Muscle of leg (tissue), 11 donors: ENCODE results near the gene ARMH3. TPM values are rescaled to one million over a fixed set of nuclear protein-coding genes. Genes with fewer than 3 reads are reported as not detected.

Source experiments
- DNase-seq: peaks from one replicate; pipeline ENCODE4 v3.0.0; 2013
- H3K27ac ChIP-seq: one replicate; pipeline ENCODE4 v1.5.1; 2013; ENCODE audit warnings: mild to moderate bottlenecking, low read length, control low read depth
- H3K27me3 ChIP-seq: one replicate; pipeline ENCODE4 v1.6.1; 2013; ENCODE audit warnings: low read length; ENCODE audit not compliant: control insufficient read depth, insufficient read depth
- H3K36me3 ChIP-seq: one replicate; pipeline ENCODE4 v1.6.1; 2013; ENCODE audit warnings: low read length; ENCODE audit not compliant: control insufficient read depth, insufficient read depth
- H3K4me1 ChIP-seq: one replicate; pipeline ENCODE4 v1.6.1; 2013; ENCODE audit warnings: low read length; ENCODE audit not compliant: control insufficient read depth, insufficient read depth
- H3K4me3 ChIP-seq: one replicate; pipeline ENCODE4 v1.5.1; 2013; ENCODE audit warnings: low read length, control low read depth
- H3K9me3 ChIP-seq: replicated peaks from 2 replicates; pipeline ENCODE4 v1.6.1; 2013; ENCODE audit warnings: low read depth, low read length; ENCODE audit not compliant: control insufficient read depth
- WGBS: methylation state at CpG from one replicate; pipeline ENCODE4 v1.1.5; 2013; ENCODE audit warnings: missing lambda C conversion rate; ENCODE audit not compliant: insufficient coverage; 5-methylcytosine and 5-hydroxymethylcytosine counted together
- polyA plus RNA-seq, 8 donors: library from polyadenylated mRNA; unstranded; fragments of 120-200 nt; gene quantifications; one replicate each; pipeline versions ENCODE4 v1.2.1 to v1.2.3, GENCODE V29; 2013; ENCODE audit warnings: inconsistent platforms in 1 of 8, low replicate concordance in 1 of 8; ENCODE audit not compliant: insufficient read length in 8 of 8, insufficient read depth in 1 of 8
- total RNA-seq: library from RNA; stranded (reverse); fragments of 120-200 nt; gene quantifications from one replicate; pipeline ENCODE4 v1.2.4, GENCODE V29; 2013

ARMH3 gene
- total and polyA plus RNA-seq, 9 donors: 7.1 to 17.0 (median 12.7) TPM

DNA sequence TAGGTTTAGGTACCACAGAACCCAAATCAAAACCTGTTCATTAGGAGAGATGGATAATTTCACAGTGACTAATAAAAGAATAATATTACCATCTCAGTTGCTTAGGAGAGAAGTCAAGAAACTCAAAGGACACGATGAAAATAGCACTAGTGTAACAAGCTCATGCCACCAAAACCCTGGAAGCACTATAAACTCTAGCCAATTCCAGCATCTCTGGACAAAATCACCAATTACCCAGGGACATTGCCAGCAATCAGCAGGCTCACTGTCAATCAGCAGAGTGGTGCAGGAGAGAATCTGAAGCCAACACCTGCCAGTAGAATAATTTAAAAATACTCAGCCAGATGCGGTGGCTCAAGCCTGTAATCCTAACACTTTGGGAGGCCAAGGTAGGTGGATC, 88.9 kb downstream of the ARMH3 start:
- H3K4me3 ChIP-seq: no peak overlapping the region
- no peaks in the 10 kb centered on the region for H3K27me3 ChIP-seq
- peaks cover 33% of the 10 kb centered on the region for H3K36me3 ChIP-seq
- 93% methylated on average over 2 of the region's 2 CpGs for WGBS
- no peaks in the 10 kb centered on the region for H3K9me3 ChIP-seq
- H3K27ac ChIP-seq: no peak overlapping the region
- no peaks in the 10 kb centered on the region for H3K4me1 ChIP-seq
- DNase-seq: no peak

DNA sequence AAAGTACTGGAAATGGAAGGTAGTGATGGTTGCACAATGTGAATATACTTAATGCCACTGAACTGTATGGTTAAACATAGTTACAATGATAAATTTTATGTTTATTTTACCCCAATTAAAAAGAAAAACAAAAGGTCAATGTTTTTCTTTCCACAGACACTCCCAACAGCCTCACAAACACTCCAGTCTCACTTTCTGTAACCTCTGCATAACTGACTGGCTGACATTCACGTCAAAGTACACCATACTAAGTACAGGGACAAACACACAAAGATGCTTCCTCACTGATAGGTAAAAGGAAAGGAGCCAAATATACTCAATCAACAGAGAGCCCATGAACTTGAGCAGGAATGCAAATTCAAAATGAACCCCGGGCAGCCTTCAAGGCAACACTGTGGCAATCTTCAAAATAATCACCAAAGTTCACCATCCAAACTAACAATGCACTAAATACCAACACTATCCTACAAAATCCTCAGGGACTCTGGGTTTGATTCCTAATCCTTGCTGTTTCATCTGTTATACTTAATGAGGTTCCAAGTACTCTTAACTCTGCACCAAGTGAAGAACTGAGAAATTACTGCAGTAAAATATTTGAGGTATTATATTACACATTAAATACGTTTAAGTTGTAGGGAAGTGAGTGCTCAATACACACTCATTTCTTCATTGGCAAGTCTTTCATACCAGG, 90.8 kb downstream of the ARMH3 start:
- Histone ChIP-seq H3K4me1 (no peaks in the 10 kb centered on the region), H3K4me3 (no peak overlapping the region), H3K36me3 (peaks cover 26% of the 10 kb centered on the region), H3K27me3 (no peaks in the 10 kb centered on the region), H3K9me3 (no peaks in the 10 kb centered on the region), H3K27ac (no peak overlapping the region)
- DNase-seq: no peak
- WGBS: 80% methylated on average over 1 of the region's 3 CpGs

DNA sequence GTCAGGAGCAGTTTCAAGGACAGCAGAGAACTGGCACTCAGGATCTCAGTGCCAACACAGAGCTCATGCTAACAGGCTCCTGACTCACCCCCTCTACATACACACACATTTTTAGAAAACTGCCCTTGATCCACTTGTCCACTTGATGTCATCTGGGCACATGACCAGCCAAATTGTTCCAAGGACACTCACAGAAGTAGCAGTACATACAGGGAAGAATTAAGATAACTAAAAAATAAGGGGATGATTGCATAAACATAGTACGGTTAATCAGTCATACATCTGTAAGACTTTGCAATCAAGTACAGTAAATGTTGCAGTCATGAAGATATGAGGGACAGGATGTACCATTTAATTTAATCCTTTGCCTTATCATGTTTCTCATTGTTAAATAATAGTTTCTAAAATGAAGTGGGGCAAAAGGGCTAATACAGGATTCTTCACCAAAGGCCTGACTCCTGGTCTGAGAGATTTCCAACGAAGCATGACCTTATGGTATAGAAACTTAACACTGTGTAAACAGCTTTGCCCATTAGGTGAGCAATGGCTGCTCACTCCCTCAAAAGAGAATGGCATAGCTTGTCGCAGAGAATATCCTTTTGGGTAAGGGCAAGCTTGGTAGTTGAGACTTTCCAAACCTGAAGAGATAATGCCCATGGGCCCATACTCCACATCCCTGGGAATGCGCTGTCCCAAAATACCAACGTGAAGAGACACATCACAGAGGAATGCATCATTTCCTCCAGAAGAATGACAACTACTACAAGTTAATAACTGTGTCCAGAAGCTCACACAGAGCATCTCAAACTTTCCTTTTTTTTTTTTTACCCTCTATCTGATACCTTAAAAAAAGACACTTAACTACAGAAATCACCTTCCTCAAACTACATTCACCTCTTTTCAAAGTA, 94.1 kb downstream of the ARMH3 start:
- DNase-seq: no peak
- H3K4me1 ChIP-seq: no peaks in the 10 kb centered on the region
- no peak overlapping the region for H3K27ac ChIP-seq
- no peaks in the 10 kb centered on the region for H3K9me3 ChIP-seq
- WGBS: 75% methylated on average over 3 of the region's 5 CpGs
- no peaks in the 10 kb centered on the region for H3K27me3 ChIP-seq
- H3K36me3 ChIP-seq: peaks cover 15% of the 10 kb centered on the region
- no peak overlapping the region for H3K4me3 ChIP-seq

DNA sequence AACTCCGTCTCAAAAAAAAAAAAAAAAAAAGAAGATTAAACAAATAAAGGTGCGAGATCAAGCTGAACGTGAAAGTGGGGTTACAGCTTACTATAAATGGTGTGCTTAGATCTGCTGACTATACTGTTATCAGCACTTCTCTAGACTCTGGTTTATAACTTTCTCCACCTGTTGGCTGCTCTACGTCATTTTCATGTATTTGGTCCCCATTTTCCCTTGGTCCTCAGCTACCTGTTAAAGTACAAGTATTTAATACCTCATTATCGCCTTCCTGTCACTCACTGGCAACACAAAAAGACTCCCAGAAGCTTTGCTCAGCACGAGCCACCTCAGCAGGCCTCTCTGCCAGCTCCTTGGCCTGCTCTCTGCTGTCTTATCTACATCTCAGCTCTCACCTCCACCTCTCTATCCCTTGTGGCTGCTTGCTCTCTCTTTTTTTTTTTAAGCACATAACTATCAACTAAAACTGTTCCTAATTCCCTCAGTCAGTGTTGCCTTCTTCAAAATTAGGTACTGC, 95.0 kb downstream of the ARMH3 start:
- H3K27me3 ChIP-seq: no peaks in the 10 kb centered on the region
- H3K4me3 ChIP-seq: no peak overlapping the region
- DNase-seq: no peak
- H3K36me3 ChIP-seq: peaks cover 14% of the 10 kb centered on the region
- H3K27ac ChIP-seq: no peak overlapping the region
- WGBS: 72% methylated on average over 4 of the region's 6 CpGs
- H3K4me1 ChIP-seq: no peaks in the 10 kb centered on the region
- H3K9me3 ChIP-seq: no peaks in the 10 kb centered on the region

DNA sequence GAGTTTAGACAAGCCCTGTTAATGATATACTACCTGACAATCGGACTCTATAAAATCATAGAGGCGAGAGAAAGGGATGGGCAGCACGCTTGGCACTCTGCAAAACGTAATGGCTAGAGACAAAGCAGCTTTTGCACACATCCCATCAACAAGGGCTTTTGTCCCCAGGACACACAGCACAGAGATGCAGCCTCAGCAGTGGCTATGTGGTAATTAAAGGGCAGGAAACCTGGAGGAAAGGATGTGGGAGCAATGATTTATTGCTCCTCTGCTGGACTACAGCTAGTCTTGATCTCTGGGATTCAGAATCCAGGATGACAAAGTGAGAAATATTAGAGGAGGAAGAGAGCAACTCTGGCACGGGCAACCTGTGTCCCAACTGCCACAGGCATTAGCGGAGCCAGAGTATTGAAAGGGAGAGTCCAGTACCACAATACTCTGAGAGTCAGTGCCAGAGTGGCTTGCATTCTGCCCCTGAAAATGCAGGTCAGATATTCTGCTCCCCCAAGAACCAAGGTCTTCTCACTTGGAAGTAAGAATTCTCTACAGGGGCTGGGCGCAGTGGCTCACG, 96.5 kb downstream of the ARMH3 start:
- Histone ChIP-seq H3K4me1 (no peaks in the 10 kb centered on the region), H3K27me3 (no peaks in the 10 kb centered on the region), H3K9me3 (no peaks in the 10 kb centered on the region), H3K4me3 (no peak overlapping the region), H3K27ac (no peak overlapping the region), H3K36me3 (peaks cover 14% of the 10 kb centered on the region)
- DNase-seq: no peak
- 85% methylated on average over 7 of the region's 8 CpGs for WGBS

DNA sequence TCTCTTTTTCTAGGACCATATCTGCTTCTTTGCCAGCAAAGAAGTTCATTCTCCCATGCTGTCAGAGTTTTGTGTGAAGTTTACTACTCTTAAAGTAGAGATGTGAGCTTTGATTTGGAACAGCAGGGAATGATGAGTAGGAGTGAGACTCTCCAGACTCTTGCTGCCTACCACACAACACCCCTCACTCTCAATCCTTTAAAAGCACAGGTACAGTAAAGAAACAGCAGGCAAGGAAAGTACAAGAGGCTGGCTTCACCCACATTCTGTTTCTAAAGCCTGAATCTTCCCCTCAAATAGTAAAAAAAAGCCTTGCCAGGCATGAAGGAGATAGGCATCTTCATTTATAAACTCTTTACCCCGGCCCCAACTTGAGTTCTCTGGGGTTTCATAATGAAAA, 97.3 kb downstream of the ARMH3 start:
- H3K27ac ChIP-seq: no peak overlapping the region

DNA sequence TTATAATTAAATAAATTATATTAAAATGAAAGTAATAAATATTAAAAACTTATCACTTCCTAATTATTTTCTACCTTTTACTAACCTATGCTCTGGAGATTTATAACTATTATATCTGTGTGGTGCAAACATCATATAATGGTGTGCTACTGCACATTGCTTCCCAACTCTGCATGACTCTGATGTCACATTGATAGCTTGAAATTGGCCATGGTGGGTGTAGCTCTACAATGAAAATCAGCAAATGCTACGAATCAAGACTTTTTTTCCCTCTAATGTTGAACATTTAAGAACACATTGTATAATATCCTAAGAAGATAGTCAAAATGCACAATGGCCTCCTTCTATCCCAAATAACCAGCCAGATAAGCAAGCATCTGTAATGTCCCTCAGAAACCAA, 99.1 kb downstream of the ARMH3 start:
- WGBS: no CpG with 5 or more reads among the region's 1 CpG
- no peaks in the 10 kb centered on the region for H3K27me3 ChIP-seq

More for the DNA sequence above, 97.3 kb downstream of the ARMH3 start:
- Histone ChIP-seq H3K4me3 (no peak overlapping the region), H3K36me3 (peaks cover 14% of the 10 kb centered on the region), H3K27me3 (no peaks in the 10 kb centered on the region), H3K4me1 (no peaks in the 10 kb centered on the region), H3K9me3 (no peaks in the 10 kb centered on the region)
- DNase-seq: no peak
- WGBS: no CpG with 5 or more reads among the region's 1 CpG

DNA sequence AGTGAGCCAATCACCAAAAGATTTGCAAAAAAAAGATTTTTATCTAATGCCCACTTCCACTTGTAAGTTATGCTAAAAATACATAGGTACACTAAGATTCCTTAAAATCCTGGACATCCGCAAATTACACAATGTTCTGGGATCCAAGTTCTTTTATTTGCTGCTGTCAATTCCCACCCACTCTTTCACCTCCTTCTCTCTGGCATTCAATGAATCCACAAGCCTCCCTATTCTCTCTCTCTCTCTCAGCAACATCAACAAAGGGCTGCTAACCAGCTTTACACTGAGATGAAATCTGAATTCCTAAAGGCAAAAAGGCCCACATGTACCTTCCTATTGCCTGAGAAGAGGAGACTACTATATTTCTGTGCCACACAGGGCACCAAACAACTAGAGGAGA, 99.9 kb downstream of the ARMH3 start:
- Histone ChIP-seq H3K27me3 (no peaks in the 10 kb centered on the region), H3K36me3 (peaks cover 16% of the 10 kb centered on the region), H3K27ac (no peak overlapping the region), H3K4me1 (no peaks in the 10 kb centered on the region), H3K9me3 (no peaks in the 10 kb centered on the region), H3K4me3 (no peak overlapping the region)
- WGBS: 100% methylated on average over 1 of the region's 1 CpG
- no peak for DNase-seq

More for the DNA sequence above, 99.1 kb downstream of the ARMH3 start:
- no peak for DNase-seq
- no peaks in the 10 kb centered on the region for H3K9me3 ChIP-seq
- no peaks in the 10 kb centered on the region for H3K4me1 ChIP-seq
- H3K36me3 ChIP-seq: peaks cover 14% of the 10 kb centered on the region
- no peak overlapping the region for H3K27ac ChIP-seq
- no peak overlapping the region for H3K4me3 ChIP-seq

DNA sequence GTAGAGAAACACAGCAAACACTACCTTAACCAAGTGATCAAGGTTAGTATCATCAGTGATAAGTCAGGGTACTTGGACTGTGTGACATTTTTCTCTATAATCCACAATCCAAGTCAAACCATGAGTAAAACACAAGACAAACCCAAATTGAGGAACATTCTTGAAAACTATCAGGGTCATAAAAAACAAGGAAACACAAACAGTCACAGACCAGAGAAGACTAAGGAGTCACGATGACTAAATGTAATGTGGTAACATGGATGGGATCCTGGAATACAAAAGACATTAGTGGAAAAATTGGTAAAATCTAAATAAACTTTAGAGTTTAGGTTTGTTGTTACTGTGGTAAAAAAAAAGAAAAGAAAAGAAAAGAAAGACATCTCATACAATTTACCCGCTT, 103.8 kb downstream of the ARMH3 start:
- Histone ChIP-seq H3K4me3 (no peak overlapping the region), H3K27ac (no peak overlapping the region), H3K36me3 (peaks cover 12% of the 10 kb centered on the region), H3K27me3 (no peaks in the 10 kb centered on the region), H3K4me1 (no peaks in the 10 kb centered on the region), H3K9me3 (no peaks in the 10 kb centered on the region)
- WGBS: no CpG with 5 or more reads among the region's 2 CpGs
- DNase-seq: no peak

DNA sequence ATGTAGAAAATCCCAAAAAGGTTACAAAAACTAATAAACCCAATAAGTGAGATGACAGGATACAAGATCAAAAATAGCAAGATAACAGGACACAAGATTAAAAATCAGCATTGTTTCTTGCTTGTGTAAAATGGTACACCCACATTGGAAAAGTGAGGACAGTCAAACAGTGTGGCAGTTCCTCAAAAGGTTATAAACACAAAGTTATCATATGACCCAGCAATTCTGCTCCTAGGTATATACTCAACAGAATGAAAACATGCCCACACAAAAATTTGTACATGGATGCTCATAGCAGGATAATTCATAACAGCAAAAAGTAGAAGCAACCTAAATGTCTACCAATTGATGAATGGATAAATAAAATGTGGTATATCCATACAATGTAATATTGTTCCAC, 105.8 kb downstream of the ARMH3 start:
- Histone ChIP-seq H3K4me3 (no peak overlapping the region), H3K27me3 (no peaks in the 10 kb centered on the region), H3K27ac (no peak overlapping the region), H3K4me1 (no peaks in the 10 kb centered on the region), H3K9me3 (no peaks in the 10 kb centered on the region), H3K36me3 (peaks cover 5% of the 10 kb centered on the region)
- DNase-seq: no peak
